Mucosa of descending colon (tissue), 3 donors: Measurements from ENCODE around the gene RDM1. TPM values are rescaled to one million over a fixed set of nuclear protein-coding genes. Genes with fewer than 3 reads are reported as not detected.

Experiments used
- ATAC-seq: fragments of 200-7000 bp; cut with Tn5 transposase; one replicate; pipeline ENCODE4 v1.9.1; 2020; ENCODE audit warnings: mild to moderate bottlenecking, moderate library complexity
- DNase-seq, 3 donors: peaks; one replicate each; pipeline ENCODE4 v3.0.0-alpha.2; 2020
- H3K36me3 ChIP-seq: fragments of 200-600 bp; one replicate; pipeline ENCODE4 v1.8.0; 2021; ENCODE audit warnings: low read depth, mild to moderate bottlenecking
- H3K4me1 ChIP-seq: fragments of 200-600 bp; one replicate; pipeline ENCODE4 v1.8.0; 2021; ENCODE audit warnings: low read depth, mild to moderate bottlenecking
- H3K4me3 ChIP-seq: fragments of 200-600 bp; one replicate; pipeline ENCODE4 v1.8.0; 2021; ENCODE audit warnings: mild to moderate bottlenecking
- H3K9me3 ChIP-seq: fragments of 200-600 bp; one replicate; pipeline ENCODE4 v1.8.0; 2021; ENCODE audit warnings: mild to moderate bottlenecking
- CTCF ChIP-seq: fragments of 200-600 bp; IDR thresholded peaks from one replicate; pipeline ENCODE4 v1.8.0; 2022; ENCODE audit warnings: antibody characterized with exemption, mild to moderate bottlenecking
- intact Hi-C, 2 donors: fragments of 100-400 bp; cut with DNase I in 1 of 2; cut with micrococcal nuclease in 1 of 2; formaldehyde crosslinking; loops; one replicate each; pipeline versions ENCODE4 v1.11.0 to v1.11.1; 2022; cut with DNase I, micrococcal nuclease
- total RNA-seq, 3 donors: library from RNA; stranded (reverse); fragmentation: NEBNext Ultra II Directional in 2 of 3; extraction: Animal tissue kit (Norgen Biotek cat#: 25700) in 2 of 3; gene quantifications; one replicate each; pipeline versions ENCODE4 v1.2.1 to v1.2.4, GENCODE V29; 2021 to 2023
- donor health status: DM: no; HTN: no; CAD: no; lungs with moderate emphysema.
- donor health status: DM: no; HTN: no; CAD: no.
- donor health status: DM: no; HTN: yes; CAD: no.

RDM1 gene
- total RNA-seq, 3 donors from 2014 or later: 1.3 to 3.1 TPM; not detected in 1

- Histone ChIP-seq H3K36me3 (no peaks in the 10 kb centered on the region), H3K9me3 (no peaks in the 10 kb centered on the region), H3K4me1 (no peaks in the 10 kb centered on the region), H3K4me3 (no peak overlapping the region)
- intact Hi-C loops: no loop called here
- TF ChIP-seq CTCF: no peak
- DNase-seq (no peak), ATAC-seq (no peak)
Measured at GRCh38 chr17:35917519-35918213, 12.9 kb downstream of the RDM1 start.

- no peak for TF ChIP-seq CTCF
- DNase-seq (no peak), ATAC-seq (no peak)
- intact Hi-C loops: no loop called here
- H3K4me1 ChIP-seq: no peaks in the 10 kb centered on the region
- no peaks in the 10 kb centered on the region for H3K36me3 ChIP-seq
- H3K9me3 ChIP-seq: no peaks in the 10 kb centered on the region
- no peak overlapping the region for H3K4me3 ChIP-seq
Measured at GRCh38 chr17:35915153-35915964, 15.2 kb downstream of the RDM1 start.

GRCh38 chr17:35914354-35914753 is 16.2 kb downstream of the RDM1 start:
- no peak for ATAC-seq
- Histone ChIP-seq H3K9me3 (no peaks in the 10 kb centered on the region), H3K36me3 (no peaks in the 10 kb centered on the region), H3K4me3 (no peak overlapping the region), H3K4me1 (no peaks in the 10 kb centered on the region)
- intact Hi-C loops: no loop called here
- no peak for TF ChIP-seq CTCF
- DNase-seq: no peak

GRCh38 chr17:35913609-35914008 is 17.0 kb downstream of the RDM1 start:
- Histone ChIP-seq H3K4me3 (no peak overlapping the region), H3K9me3 (no peaks in the 10 kb centered on the region), H3K4me1 (no peaks in the 10 kb centered on the region), H3K36me3 (no peaks in the 10 kb centered on the region)
- TF ChIP-seq CTCF: no peak
- intact Hi-C loops: no loop called here
- DNase-seq: no peak
- no peak for ATAC-seq

GRCh38 chr17:35912942-35913341 is 17.6 kb downstream of the RDM1 start:
- Histone ChIP-seq H3K9me3 (no peaks in the 10 kb centered on the region), H3K36me3 (no peaks in the 10 kb centered on the region), H3K4me3 (no peak overlapping the region), H3K4me1 (no peaks in the 10 kb centered on the region)
- no peak for TF ChIP-seq CTCF
- DNase-seq (no peak), ATAC-seq (no peak)
- intact Hi-C loops: no loop called here
